Measurements from ENCODE around the gene GABRG3.

- TF ChIP-seq BACH2 (CRISPR knock-in tag; IDR thresholded peaks at IDR 0.05; ENCODE audit: borderline replicate concordance) (no peak), CSRNP3 (CRISPR knock-in tag; IDR thresholded peaks at IDR 0.05) (no peak), CREB5 (CRISPR knock-in tag; IDR thresholded peaks at IDR 0.05; ENCODE audit: low read depth) (no peak), ARNTL (CRISPR knock-in tag; IDR thresholded peaks at IDR 0.05; ENCODE audit: borderline replicate concordance, low read depth) (no peak), TOX (CRISPR knock-in tag; IDR thresholded peaks at IDR 0.05; ENCODE audit: borderline replicate concordance) (no peak)
Measured at GRCh38 chr15:27514526-27514925, 543.5 kb downstream of the GABRG3 start.

All from SK-N-SH treated with all-trans-retinoic acid at 6 μM for 48 hours (cell line).